ENCODE data around the gene GPR183. TPM values are rescaled to one million over a fixed set of nuclear protein-coding genes. Genes with fewer than 3 reads are reported as not detected.

Gene GPR183
- total RNA-seq, 4 donors from 2014 or later, result 17.2 to 73.5 (median 42.7) TPM

- DNase-seq (ENCODE audit: low spot score) (no peak), ATAC-seq (ENCODE audit: low FRiP score) (no peak)
- TF ChIP-seq CTCF (IDR thresholded peaks at IDR 0.05), result no peak
Observed at GRCh38 chr13:99303863-99304521, 3.2 kb downstream of the GPR183 start.

GRCh38 chr13:99302637-99303505 is 4.3 kb downstream of the GPR183 start:
- DNase-seq (ENCODE audit: low spot score) (no peak), ATAC-seq (ENCODE audit: low FRiP score) (no peak)
- TF ChIP-seq CTCF (IDR thresholded peaks at IDR 0.05), result no peak

GRCh38 chr13:99301913-99302636 is 5.1 kb downstream of the GPR183 start:
- DNase-seq (ENCODE audit: low spot score), result no peak
- TF ChIP-seq CTCF (IDR thresholded peaks at IDR 0.05), result no peak
- no peak for ATAC-seq (ENCODE audit: low FRiP score)

GRCh38 chr13:99301056-99301838 is 6.0 kb downstream of the GPR183 start:
- ATAC-seq (ENCODE audit: low FRiP score) (no peak), DNase-seq (ENCODE audit: low spot score) (no peak)
- no peak for TF ChIP-seq CTCF (IDR thresholded peaks at IDR 0.05)

GRCh38 chr13:99299920-99300341 is 7.3 kb downstream of the GPR183 start:
- DNase-seq (ENCODE audit: low spot score) (no peak), ATAC-seq (ENCODE audit: low FRiP score) (no peak)
- no peak for TF ChIP-seq CTCF (IDR thresholded peaks at IDR 0.05)

GRCh38 chr13:99299256-99299919 is 7.8 kb downstream of the GPR183 start:
- no peak for DNase-seq (ENCODE audit: low spot score)
- ATAC-seq (ENCODE audit: low FRiP score), result no peak
- TF ChIP-seq CTCF (IDR thresholded peaks at IDR 0.05), result no peak
